HEK293T (cell line): ENCODE data around the gene CRY1.

ENCODE experiments used
- BHLHE40 ChIP-seq: fragments of 450-650 bp; IDR thresholded peaks from 2 replicates; pipeline ENCODE4 v1.6.1; 2016; ENCODE audit warnings: mild to moderate bottlenecking, moderate library complexity, borderline replicate concordance
- CTBP1 ChIP-seq: fragments of 450-650 bp; IDR thresholded peaks from 2 replicates; pipeline ENCODE4 v1.6.1; 2016; ENCODE audit warnings: borderline replicate concordance
- ELF4 ChIP-seq: fragments of 450-650 bp; IDR thresholded peaks from 2 replicates; pipeline ENCODE4 v1.6.1; 2017; ENCODE audit warnings: antibody characterized with exemption
- FOXA1 ChIP-seq: fragments of 450-650 bp; IDR thresholded peaks from 2 replicates; pipeline ENCODE4 v1.6.1; 2016; ENCODE audit warnings: mild to moderate bottlenecking
- FOXK2 ChIP-seq: fragments of 450-650 bp; IDR thresholded peaks from 2 replicates; pipeline ENCODE4 v1.6.1; 2016; ENCODE audit warnings: mild to moderate bottlenecking
- FOXM1 ChIP-seq: fragments of 450-650 bp; IDR thresholded peaks from 2 replicates; pipeline ENCODE4 v1.6.1; 2017; ENCODE audit warnings: mild to moderate bottlenecking, borderline replicate concordance
- PKNOX1 ChIP-seq: fragments of 450-650 bp; IDR thresholded peaks from 2 replicates; pipeline ENCODE4 v1.6.1; 2016
- SP1 ChIP-seq: fragments of 450-650 bp; IDR thresholded peaks from 2 replicates; pipeline ENCODE4 v1.6.1; 2017
- SUZ12 ChIP-seq: fragments of 450-650 bp; IDR thresholded peaks from 2 replicates; pipeline ENCODE4 v1.6.1; 2016; ENCODE audit warnings: mild to moderate bottlenecking
- TARDBP ChIP-seq: fragments of 450-650 bp; IDR thresholded peaks from 2 replicates; pipeline ENCODE4 v1.6.1; 2016
- ZNF384 ChIP-seq: fragments of 450-650 bp; IDR thresholded peaks from 2 replicates; pipeline ENCODE4 v1.6.1; 2016

GRCh38 chr12:107058190-107058589 lies 35.2 kb downstream of the CRY1 start:
- TF ChIP-seq FOXK2 (no peak), FOXA1 (no peak), ZNF384 (no peak), SP1 (no peak), BHLHE40 (no peak), CTBP1 (no peak), SUZ12 (no peak), PKNOX1 (no peak), TARDBP (no peak), ELF4 (no peak), FOXM1 (no peak)
